Trophoblast cell (in vitro differentiated cells and primary cell): Measurements from ENCODE around the gene RIPOR1.

ENCODE experiments used
- DNase-seq, 2 donors: peaks; one replicate each; pipeline ENCODE4 v3.0.0-alpha.2; 2016
- H2AFZ ChIP-seq: 2 replicates; pipeline ENCODE4 v1.6.1; 2013; ENCODE audit warnings: low read length, moderate library complexity, mild to moderate bottlenecking; ENCODE audit not compliant: insufficient read depth, poor library complexity
- H2AK5ac ChIP-seq: 2 replicates; pipeline ENCODE4 v1.6.1; 2013; ENCODE audit warnings: mild to moderate bottlenecking, low read length
- H2BK120ac ChIP-seq: 2 replicates; pipeline ENCODE4 v1.6.1; 2013; ENCODE audit warnings: low read length, mild to moderate bottlenecking, moderate library complexity; ENCODE audit not compliant: insufficient read depth, poor library complexity
- H2BK12ac ChIP-seq: 2 replicates; pipeline ENCODE4 v1.6.1; 2013; ENCODE audit warnings: mild to moderate bottlenecking, low read length, moderate library complexity
- H2BK5ac ChIP-seq: 2 replicates; pipeline ENCODE4 v1.6.1; 2013; ENCODE audit warnings: low read length, low read depth, moderate library complexity, mild to moderate bottlenecking; ENCODE audit not compliant: poor library complexity
- H3K14ac ChIP-seq: 2 replicates; pipeline ENCODE4 v1.6.1; 2013; ENCODE audit warnings: mild to moderate bottlenecking, low read length
- H3K18ac ChIP-seq: 2 replicates; pipeline ENCODE4 v1.6.1; 2013; ENCODE audit warnings: mild to moderate bottlenecking, low read length
- H3K23ac ChIP-seq: 2 replicates; pipeline ENCODE4 v1.6.1; 2013; ENCODE audit warnings: low read length
- H3K27ac ChIP-seq: 2 replicates; pipeline ENCODE4 v1.5.1; 2013; ENCODE audit warnings: low read depth, mild to moderate bottlenecking, inconsistent platforms, low read length, moderate library complexity
- H3K27me3 ChIP-seq: 2 replicates; pipeline ENCODE4 v1.6.1; 2013; ENCODE audit warnings: inconsistent platforms, mild to moderate bottlenecking, low read length, moderate library complexity; ENCODE audit not compliant: insufficient read depth
- H3K36me3 ChIP-seq, 2 experiments: 1 replicate in 1 of 2; 2 replicates in 1 of 2; pipeline ENCODE4 v1.6.1; 2013; ENCODE audit warnings: low read length in 2 of 2, mild to moderate bottlenecking in 2 of 2, moderate library complexity in 1 of 2; ENCODE audit not compliant: insufficient read depth in 2 of 2, control insufficient read depth in 1 of 2
- H3K4ac ChIP-seq: 2 replicates; pipeline ENCODE4 v1.6.1; 2013; ENCODE audit warnings: low read depth, mild to moderate bottlenecking, low read length, moderate library complexity
- H3K4me1 ChIP-seq, 2 experiments: 1 replicate in 1 of 2; 2 replicates in 1 of 2; pipeline ENCODE4 v1.6.1; 2013; ENCODE audit warnings: low read length in 2 of 2, mild to moderate bottlenecking in 2 of 2, moderate library complexity in 1 of 2; ENCODE audit not compliant: insufficient read depth in 2 of 2, control insufficient read depth in 1 of 2
- H3K4me2 ChIP-seq: 2 replicates; pipeline ENCODE4 v1.6.1; 2013; ENCODE audit warnings: inconsistent platforms, mild to moderate bottlenecking, low read length, moderate library complexity
- H3K4me3 ChIP-seq: 2 replicates; pipeline ENCODE4 v1.5.1; 2013; ENCODE audit warnings: mild to moderate bottlenecking, low read depth, low read length, inconsistent platforms
- H3K79me1 ChIP-seq: one replicate; pipeline ENCODE4 v1.6.1; 2013; ENCODE audit warnings: low read length
- H3K79me2 ChIP-seq: 2 replicates; pipeline ENCODE4 v1.6.1; 2013; ENCODE audit warnings: low read length, mild to moderate bottlenecking; ENCODE audit not compliant: control insufficient read depth, insufficient read depth, poor library complexity
- H3K9ac ChIP-seq: 2 replicates; pipeline ENCODE4 v1.6.1; 2013; ENCODE audit warnings: mild to moderate bottlenecking, low read length
- H3K9me3 ChIP-seq: 2 replicates; pipeline ENCODE4 v1.6.1; 2013; ENCODE audit warnings: low read depth, mild to moderate bottlenecking, control low read depth, inconsistent platforms, low read length; ENCODE audit not compliant: insufficient read depth
- H4K12ac ChIP-seq: 2 replicates; pipeline ENCODE4 v1.6.1; 2013; ENCODE audit warnings: low read depth, mild to moderate bottlenecking, low read length, moderate library complexity
- H4K8ac ChIP-seq: 2 replicates; pipeline ENCODE4 v1.6.1; 2013; ENCODE audit warnings: low read depth, mild to moderate bottlenecking, low read length, moderate library complexity
- H4K91ac ChIP-seq: one replicate; pipeline ENCODE4 v1.6.1; 2013; ENCODE audit warnings: low read depth, mild to moderate bottlenecking, low read length, moderate library complexity
- WGBS: extraction: QIAGEN DNeasy Blood & Tissue Kit; methylation state at CpG from one replicate; pipeline ENCODE4 v1.1.7; 2013; ENCODE audit warnings: missing lambda C conversion rate; ENCODE audit not compliant: insufficient read length, insufficient coverage; ENCODE audit errors: extremely low coverage; 5-methylcytosine and 5-hydroxymethylcytosine counted together

The RIPOR1 gene

DNA sequence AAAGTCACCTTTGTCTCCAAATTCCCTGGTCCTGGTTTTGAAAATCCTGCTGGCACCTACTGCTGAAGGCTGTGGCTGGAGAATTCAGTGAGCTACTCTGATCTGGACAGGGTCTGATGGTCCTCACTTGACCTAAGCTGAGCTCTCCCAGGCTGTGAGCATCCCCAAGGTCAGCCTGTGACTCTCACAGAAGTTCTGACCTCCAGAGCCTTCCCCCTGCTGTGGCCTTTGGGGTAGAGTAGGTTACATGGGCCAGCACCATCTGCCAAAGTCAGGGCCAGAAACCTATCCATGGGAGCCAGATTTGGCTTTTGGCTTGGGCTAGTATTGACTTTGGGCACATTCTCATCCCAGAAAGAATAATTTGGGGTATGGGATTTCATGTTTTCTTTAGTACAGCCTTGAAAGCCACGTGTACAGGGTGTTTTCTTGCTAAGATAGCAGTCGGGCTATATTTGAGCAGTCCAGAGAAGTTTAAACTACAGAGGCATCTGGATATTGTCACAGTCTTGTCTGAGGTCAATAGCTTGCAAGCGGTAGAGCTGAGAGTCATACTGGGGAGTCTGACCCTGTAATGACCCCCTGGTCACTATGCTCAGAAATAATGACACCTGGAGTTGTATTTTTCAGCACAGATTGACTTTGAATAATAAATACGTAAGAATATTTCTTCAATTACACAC lies 39.1 kb upstream of the RIPOR1 start:
- no peaks in the 10 kb centered on the region for H3K79me2 ChIP-seq
- no peak overlapping the region for H2AFZ ChIP-seq
- peaks cover 4 to 6% of the 10 kb centered on the region in 2 experiments for H3K4me1 ChIP-seq
- H3K14ac ChIP-seq, result no peak overlapping the region
- no peak overlapping the region for H3K4me2 ChIP-seq
- no peak overlapping the region for H3K18ac ChIP-seq
- no peak overlapping the region for H2AK5ac ChIP-seq
- no CpG with 5 or more reads among the region's 4 CpGs for WGBS
- no peaks in the 10 kb centered on the region for H3K9me3 ChIP-seq
- H3K27me3 ChIP-seq, result peaks cover 3% of the 10 kb centered on the region
- no peak overlapping the region for H3K9ac ChIP-seq
- no peak overlapping the region for H2BK5ac ChIP-seq
- H4K8ac ChIP-seq, result no peak overlapping the region
- H4K12ac ChIP-seq, result no peak overlapping the region
- no peak overlapping the region for H3K4me3 ChIP-seq
- H3K4ac ChIP-seq, result no peak overlapping the region
- no peaks in the 10 kb centered on the region for H3K79me1 ChIP-seq
- DNase-seq, result no peak
- H3K23ac ChIP-seq, result no peak overlapping the region
- no peak overlapping the region for H2BK12ac ChIP-seq
- H3K36me3 ChIP-seq, result no peaks in the 10 kb centered on the region
- H2BK120ac ChIP-seq, result no peak overlapping the region
- no peak overlapping the region for H3K27ac ChIP-seq
- H4K91ac ChIP-seq, result no peak overlapping the region

GRCh38 chr16:67490335-67491096 lies 38.1 kb upstream of the RIPOR1 start:
- no CpG with 5 or more reads among the region's 8 CpGs for WGBS
- no peak overlapping the region for H4K12ac ChIP-seq
- H3K36me3 ChIP-seq, result no peaks in the 10 kb centered on the region
- no peak overlapping the region for H2AFZ ChIP-seq
- no peak overlapping the region for H2BK5ac ChIP-seq
- H2AK5ac ChIP-seq, result no peak overlapping the region
- H3K4me3 ChIP-seq, result no peak overlapping the region
- H3K23ac ChIP-seq, result no peak overlapping the region
- peaks cover 3% of the 10 kb centered on the region for H3K27me3 ChIP-seq
- H3K27ac ChIP-seq, result no peak overlapping the region
- no peak overlapping the region for H3K18ac ChIP-seq
- H3K9ac ChIP-seq, result no peak overlapping the region
- no peak overlapping the region for H2BK12ac ChIP-seq
- peak in 1 of 2 donors; percentile 27 for DNase-seq
- peaks cover 4 to 6% of the 10 kb centered on the region in 2 experiments for H3K4me1 ChIP-seq
- H4K8ac ChIP-seq, result no peak overlapping the region
- no peak overlapping the region for H3K4me2 ChIP-seq
- H3K79me2 ChIP-seq, result no peaks in the 10 kb centered on the region
- H3K79me1 ChIP-seq, result no peaks in the 10 kb centered on the region
- H3K4ac ChIP-seq, result no peak overlapping the region
- no peak overlapping the region for H3K14ac ChIP-seq
- no peak overlapping the region for H4K91ac ChIP-seq
- H3K9me3 ChIP-seq, result no peaks in the 10 kb centered on the region
- H2BK120ac ChIP-seq, result no peak overlapping the region

DNA sequence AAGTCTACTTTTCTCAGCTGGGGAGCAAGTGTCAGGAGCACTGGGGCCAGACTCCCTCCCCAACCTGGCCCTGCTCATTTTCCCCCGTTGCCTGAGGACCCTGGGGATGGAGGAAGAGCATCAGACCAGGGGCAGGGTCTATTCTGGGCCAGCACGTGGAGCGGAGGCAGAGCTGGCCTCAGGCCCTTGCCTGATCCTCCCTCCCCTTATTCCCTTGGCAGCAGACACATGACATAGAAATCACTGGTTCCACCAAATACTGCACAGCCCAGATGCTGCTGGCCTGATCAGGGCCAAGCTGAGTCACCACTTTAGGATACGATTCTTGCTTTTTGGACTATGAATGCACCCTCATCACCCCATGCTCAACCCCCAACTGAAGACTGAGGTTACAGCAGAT lies 29.5 kb upstream of the RIPOR1 start:
- Histone ChIP-seq H3K4ac (no peak overlapping the region), H3K27me3 (no peaks in the 10 kb centered on the region), H3K36me3 (no peaks in the 10 kb centered on the region), H4K8ac (no peak overlapping the region), H2BK5ac (no peak overlapping the region), H3K18ac (no peak overlapping the region), H3K79me1 (no peaks in the 10 kb centered on the region), H3K4me3 (no peak overlapping the region), H3K27ac (no peak overlapping the region), H4K12ac (no peak overlapping the region), H3K4me2 (no peak overlapping the region), H3K9ac (peak overlapping the region; percentile 51), H2AFZ (no peak overlapping the region), H2BK120ac (no peak overlapping the region), H3K79me2 (no peaks in the 10 kb centered on the region), H4K91ac (no peak overlapping the region), H2AK5ac (no peak overlapping the region), H3K14ac (no peak overlapping the region), H2BK12ac (no peak overlapping the region), H3K4me1 (no peaks in the 10 kb centered on the region), H3K23ac (peak overlapping the region; percentile 22), H3K9me3 (no peaks in the 10 kb centered on the region)
- DNase-seq, result no peak
- WGBS, result no CpG with 5 or more reads among the region's 4 CpGs

DNA sequence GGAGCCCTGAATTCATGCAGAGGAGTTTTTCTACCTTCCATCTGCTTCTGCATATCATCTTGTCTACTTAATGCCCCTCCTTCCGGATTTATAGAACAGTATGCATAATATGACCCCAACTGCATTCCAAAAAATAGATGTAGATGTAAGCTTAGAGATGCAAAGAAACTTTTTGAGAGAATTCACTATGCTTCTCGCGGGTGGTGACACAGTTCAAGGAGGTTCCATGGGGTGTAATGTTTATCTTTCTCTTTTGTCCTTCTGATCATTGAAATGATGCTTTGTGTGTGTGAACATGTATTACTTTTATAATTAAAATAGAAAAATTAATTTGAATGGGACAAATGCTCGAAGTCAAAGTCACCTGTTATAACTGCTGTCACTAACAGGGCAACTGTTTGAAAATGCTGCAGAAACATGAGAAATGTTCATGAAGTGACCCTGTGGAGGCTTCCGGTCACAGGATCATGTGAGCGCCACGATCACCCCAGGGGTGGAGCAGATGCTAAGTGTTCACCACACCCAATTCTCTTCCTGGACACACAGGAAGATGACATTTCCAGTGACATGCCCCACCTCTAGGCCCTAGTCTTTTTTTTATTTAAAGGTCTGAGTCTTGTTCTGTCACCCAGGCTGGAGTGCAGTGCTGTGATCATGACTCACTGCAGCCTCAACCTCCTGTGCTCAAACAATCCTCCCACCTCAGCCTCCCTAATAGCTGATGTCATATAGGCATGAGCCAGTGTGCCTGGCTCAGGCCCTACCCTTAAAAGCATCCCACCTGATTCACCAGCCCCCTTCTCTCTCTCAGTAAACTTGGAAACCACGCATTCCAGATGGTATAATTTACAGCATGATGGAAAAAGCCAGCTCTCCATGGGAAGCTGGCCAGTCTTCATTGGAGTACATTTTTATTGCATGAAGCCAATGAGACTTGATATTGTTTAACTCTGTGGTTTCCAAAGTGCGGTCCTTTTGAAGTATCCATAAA lies 24.3 kb upstream of the RIPOR1 start:
- H3K18ac ChIP-seq, result no peak overlapping the region
- H4K12ac ChIP-seq, result no peak overlapping the region
- H2AFZ ChIP-seq, result no peak overlapping the region
- H3K27me3 ChIP-seq, result peaks cover 2% of the 10 kb centered on the region
- H3K9me3 ChIP-seq, result no peaks in the 10 kb centered on the region
- H3K27ac ChIP-seq, result no peak overlapping the region
- no peaks in the 10 kb centered on the region for H3K79me2 ChIP-seq
- H4K91ac ChIP-seq, result no peak overlapping the region
- WGBS, result no CpG with 5 or more reads among the region's 9 CpGs
- no peak overlapping the region for H2AK5ac ChIP-seq
- no peak overlapping the region for H3K4me3 ChIP-seq
- H3K4me1 ChIP-seq, result no peaks in the 10 kb centered on the region
- H3K14ac ChIP-seq, result no peak overlapping the region
- no peak overlapping the region for H3K4ac ChIP-seq
- peak in 1 of 2 donors; percentile 15 for DNase-seq
- no peak overlapping the region for H3K4me2 ChIP-seq
- H2BK12ac ChIP-seq, result no peak overlapping the region
- no peak overlapping the region for H2BK120ac ChIP-seq
- no peaks in the 10 kb centered on the region for H3K79me1 ChIP-seq
- no peak overlapping the region for H2BK5ac ChIP-seq
- no peak overlapping the region for H3K23ac ChIP-seq
- no peaks in the 10 kb centered on the region for H3K36me3 ChIP-seq
- no peak overlapping the region for H3K9ac ChIP-seq
- H4K8ac ChIP-seq, result no peak overlapping the region
